Measurements from ENCODE around the gene ANKRA2.

The ANKRA2 gene

GRCh38 chr5:73565139-73565968 lies at the start of gene ANKRA2, which contains the start of gene UTP15:
Gene ANKRA2, minus strand, starts transcription at chr5:73565639. Its CDS starts 2,758 bp downstream, at chr5:73562881.
Gene UTP15, plus strand, starts transcription at chr5:73565743. Its CDS starts 1,602 bp downstream, at chr5:73567345.
- peak; percentile 81 for DNase-seq

GRCh38 chr5:73615085-73615484 lies 49.6 kb upstream of the ANKRA2 start:
- DNase-seq, result no peak

GRCh38 chr5:73612799-73613198 lies 47.4 kb upstream of the ANKRA2 start:
- DNase-seq, result no peak

GRCh38 chr5:73607228-73607627 lies 41.8 kb upstream of the ANKRA2 start:
- no peak for DNase-seq

GRCh38 chr5:73606206-73606753 lies 40.8 kb upstream of the ANKRA2 start:
- DNase-seq, result no peak

GRCh38 chr5:73605223-73606087 lies 40.0 kb upstream of the ANKRA2 start:
- peak; percentile 2 for DNase-seq

GRCh38 chr5:73603998-73604397 lies 38.6 kb upstream of the ANKRA2 start:
- no peak for DNase-seq

- no peak for DNase-seq
Observed at GRCh38 chr5:73599380-73599779, 33.9 kb upstream of the ANKRA2 start.

GRCh38 chr5:73596705-73597328 lies 31.4 kb upstream of the ANKRA2 start:
- no peak for DNase-seq

- DNase-seq, result no peak
Observed at GRCh38 chr5:73592551-73592950, 27.1 kb upstream of the ANKRA2 start.

- no peak for DNase-seq
Observed at GRCh38 chr5:73591698-73592501, 26.5 kb upstream of the ANKRA2 start.

- DNase-seq, result peak; percentile 23
Observed at GRCh38 chr5:73591102-73591695, 25.8 kb upstream of the ANKRA2 start.

GRCh38 chr5:73587923-73588322 lies 22.5 kb upstream of the ANKRA2 start:
- no peak for DNase-seq

- DNase-seq, result no peak
Observed at GRCh38 chr5:73582285-73583145, 17.1 kb upstream of the ANKRA2 start.

- DNase-seq, result no peak
Observed at GRCh38 chr5:73565969-73566547, 619 bp upstream of the ANKRA2 start.

GRCh38 chr5:73564675-73565074 lies 764 bp downstream of the ANKRA2 start:
- DNase-seq, result no peak

GRCh38 chr5:73564018-73564417 lies 1.4 kb downstream of the ANKRA2 start:
- no peak for DNase-seq

- no peak for DNase-seq
Observed at GRCh38 chr5:73558950-73559349, 6.5 kb downstream of the ANKRA2 start.

- no peak for DNase-seq
Observed at GRCh38 chr5:73552642-73553041, 12.8 kb downstream of the ANKRA2 start.

- no peak for DNase-seq
Observed at GRCh38 chr5:73550016-73550415, 15.4 kb downstream of the ANKRA2 start.

All from DMS153 (cell line).